SH-SY5Y (cell line): Measurements from ENCODE around the gene FIGN.

ENCODE experiments used
- GATA2 ChIP-seq: IDR thresholded peaks from 2 replicates; pipeline ENCODE4 v1.6.1; 2011; ENCODE audit warnings: mild to moderate bottlenecking, low read depth, low read length
- GATA3 ChIP-seq: IDR thresholded peaks from 2 replicates; pipeline ENCODE4 v1.6.1; 2011; ENCODE audit warnings: low read depth, mild to moderate bottlenecking, low read length, moderate library complexity

GRCh38 chr2:163610817-163611556 lies 124.8 kb downstream of the FIGN start:
- TF ChIP-seq GATA3 (no peak), GATA2 (no peak)
